MM.1S (cell line): ENCODE measurements around the gene FBLN2.

Source experiments
- EZH2phosphoT487 ChIP-seq: fragments of 300-600 bp; sonication (generic); IDR thresholded peaks from 2 replicates; pipeline ENCODE4 v1.6.1; 2018; ENCODE audit warnings: antibody characterized with exemption, low read length
- TF ChIP-seq, protein P1 (sequence below): fragments of 300-600 bp; sonication (generic); IDR thresholded peaks from 2 replicates; pipeline ENCODE4 v1.5.1; 2016; ENCODE audit warnings: antibody characterized with exemption, low read length, mixed read lengths

DNA sequence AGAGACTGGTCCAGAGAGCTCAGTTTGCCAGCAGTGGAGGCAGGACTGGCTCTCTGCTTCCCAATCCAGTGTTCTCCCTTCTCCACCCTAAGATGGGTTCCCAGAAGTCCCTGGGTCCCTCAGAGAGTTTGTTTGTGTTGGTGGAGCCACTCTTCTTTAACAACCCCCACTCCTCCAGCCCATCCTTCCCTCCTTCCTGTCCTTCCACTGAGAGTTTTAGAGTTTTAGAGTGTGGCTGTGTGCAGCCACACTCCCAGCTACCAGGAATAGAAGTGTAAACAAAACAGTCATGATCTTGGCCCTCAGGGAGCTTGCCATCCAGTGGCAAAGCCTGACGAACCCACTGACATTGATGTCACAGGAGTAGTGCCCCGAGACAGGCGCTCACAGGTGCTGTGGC, 12.5 kb upstream of the FBLN2 start:
- TF ChIP-seq, protein P1, sequence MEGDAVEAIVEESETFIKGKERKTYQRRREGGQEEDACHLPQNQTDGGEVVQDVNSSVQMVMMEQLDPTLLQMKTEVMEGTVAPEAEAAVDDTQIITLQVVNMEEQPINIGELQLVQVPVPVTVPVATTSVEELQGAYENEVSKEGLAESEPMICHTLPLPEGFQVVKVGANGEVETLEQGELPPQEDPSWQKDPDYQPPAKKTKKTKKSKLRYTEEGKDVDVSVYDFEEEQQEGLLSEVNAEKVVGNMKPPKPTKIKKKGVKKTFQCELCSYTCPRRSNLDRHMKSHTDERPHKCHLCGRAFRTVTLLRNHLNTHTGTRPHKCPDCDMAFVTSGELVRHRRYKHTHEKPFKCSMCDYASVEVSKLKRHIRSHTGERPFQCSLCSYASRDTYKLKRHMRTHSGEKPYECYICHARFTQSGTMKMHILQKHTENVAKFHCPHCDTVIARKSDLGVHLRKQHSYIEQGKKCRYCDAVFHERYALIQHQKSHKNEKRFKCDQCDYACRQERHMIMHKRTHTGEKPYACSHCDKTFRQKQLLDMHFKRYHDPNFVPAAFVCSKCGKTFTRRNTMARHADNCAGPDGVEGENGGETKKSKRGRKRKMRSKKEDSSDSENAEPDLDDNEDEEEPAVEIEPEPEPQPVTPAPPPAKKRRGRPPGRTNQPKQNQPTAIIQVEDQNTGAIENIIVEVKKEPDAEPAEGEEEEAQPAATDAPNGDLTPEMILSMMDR, result no peak
- TF ChIP-seq EZH2phosphoT487, result no peak
